Endothelial cell of umbilical vein (primary cell): Measurements from ENCODE around the gene MPND. TPM values are rescaled to one million over a fixed set of nuclear protein-coding genes. Genes with fewer than 3 reads are reported as not detected.
A peak's percentile ranks its signal among the peaks of the same experiment; 100 is the strongest.

Experiments
- BruUV-seq: library from RNA; stranded (reverse); fragments of 400-500 nt; replicated peaks from 2 replicates; lab custom pipeline; 2021; lab: Mats Ljungman, UMichigan
- CTCF ChIA-PET: fragments of 300-600, 350-600 bp; sonication (Branson Sonifier 250); formaldehyde crosslinking; loops from one replicate; lab custom pipeline; 2021; ENCODE audit warnings: antibody characterized with exemption, inconsistent platforms; lab: Charles Lee
- POLR2A ChIA-PET: fragments of 300-600, 350-600 bp; sonication (Branson Sonifier 250); formaldehyde crosslinking; loops from one replicate; lab custom pipeline; 2021; ENCODE audit warnings: antibody characterized with exemption, inconsistent platforms; lab: Charles Lee
- DNase-seq: peaks from one replicate; pipeline ENCODE4 v3.0.0-alpha.2; 2011; ENCODE audit warnings: low read depth, low spot score
- FAIRE-seq: peaks from 2 replicates; lab custom pipeline; 2011; peaks lifted over from hg19 to GRCh38; lab: Jason Lieb, UNC
- H2AFZ ChIP-seq: 2 replicates; pipeline ENCODE4 v1.6.0; 2012; ENCODE audit warnings: low read depth, low read length, control low read depth, inconsistent platforms
- H3K27ac ChIP-seq: 2 replicates; pipeline ENCODE4 v1.5.1; 2011; ENCODE audit warnings: low read depth, mild to moderate bottlenecking, control low read depth, low read length, moderate library complexity; ENCODE audit not compliant: insufficient read depth
- H3K27me3 ChIP-seq, 2 experiments: 2 replicates each; pipeline versions ENCODE4 v1.6.0 to v1.6.1; 2011; ENCODE audit warnings: low read length in 2 of 2, mixed read lengths in 1 of 2; ENCODE audit not compliant: control insufficient read depth in 2 of 2, insufficient read depth in 2 of 2
- H3K36me3 ChIP-seq, 2 experiments: 2 replicates in 1 of 2; 3 replicates in 1 of 2; pipeline ENCODE4 v1.5.1; 2011; ENCODE audit warnings: low read length in 2 of 2, mild to moderate bottlenecking in 1 of 2, moderate library complexity in 1 of 2; ENCODE audit not compliant: control insufficient read depth in 2 of 2, insufficient read depth in 2 of 2; ENCODE audit errors: extremely low read depth in 1 of 2
- H3K4me1 ChIP-seq: 3 replicates; pipeline ENCODE4 v1.5.1; 2011; ENCODE audit warnings: mild to moderate bottlenecking, low read length; ENCODE audit not compliant: control insufficient read depth, insufficient read depth; ENCODE audit errors: extremely low read depth
- H3K4me2 ChIP-seq: 2 replicates; pipeline ENCODE4 v1.6.1; 2011; ENCODE audit warnings: low read length, control low read depth, mixed read lengths; ENCODE audit not compliant: insufficient read depth
- H3K4me3 ChIP-seq, 3 experiments: fragments of 200-600 bp in 1 of 3; sonication (generic), shearing (Covaris generic) in 1 of 3; replicated peaks in 1 of 3; 2 replicates each; pipeline ENCODE4 v1.5.1; 2011 to 2016; ENCODE audit warnings: control low read depth in 3 of 3, low read length in 3 of 3, mild to moderate bottlenecking in 2 of 3, inconsistent platforms in 1 of 3, low read depth in 1 of 3, moderate library complexity in 1 of 3; ENCODE audit not compliant: insufficient read depth in 1 of 3
- H3K79me2 ChIP-seq: 2 replicates; pipeline ENCODE4 v1.6.0; 2012; ENCODE audit warnings: low read length, inconsistent platforms; ENCODE audit not compliant: control insufficient read depth, insufficient read depth
- H3K9ac ChIP-seq: replicated peaks from 2 replicates; pipeline ENCODE3; 2011; ENCODE audit warnings: low read length, control low read depth; ENCODE audit not compliant: insufficient read depth; ENCODE audit errors: extremely low read depth
- H3K9me1 ChIP-seq: replicated peaks from 3 replicates; pipeline ENCODE4 v1.6.0; 2011; ENCODE audit warnings: mild to moderate bottlenecking, low read length; ENCODE audit not compliant: control insufficient read depth, insufficient read depth; ENCODE audit errors: extremely low read depth
- H3K9me3 ChIP-seq: replicated peaks from 2 replicates; pipeline ENCODE4 v1.5.1; 2012; ENCODE audit warnings: low read length, inconsistent platforms; ENCODE audit not compliant: control insufficient read depth, insufficient read depth
- H4K20me1 ChIP-seq: replicated peaks from 2 replicates; pipeline ENCODE3; 2011; ENCODE audit warnings: mild to moderate bottlenecking, low read length; ENCODE audit not compliant: control insufficient read depth, insufficient read depth; ENCODE audit errors: extremely low read depth
- EZH2 ChIP-seq: IDR thresholded peaks from 2 replicates; pipeline ENCODE4 v1.6.1; 2012; ENCODE audit warnings: borderline replicate concordance, low read depth, mild to moderate bottlenecking, moderate library complexity, low read length, inconsistent platforms; ENCODE audit not compliant: severe bottlenecking
- FOS ChIP-seq: IDR thresholded peaks from 2 replicates; pipeline ENCODE4 v1.6.1; 2011; ENCODE audit warnings: mild to moderate bottlenecking, low read length, moderate library complexity, borderline replicate concordance; ENCODE audit not compliant: insufficient read depth
- GATA2 ChIP-seq: IDR thresholded peaks from 2 replicates; pipeline ENCODE4 v1.7.0; 2011; ENCODE audit warnings: low read depth, mild to moderate bottlenecking, moderate library complexity, mixed read lengths, low read length; ENCODE audit not compliant: insufficient read length, insufficient read depth
- JUN ChIP-seq: IDR thresholded peaks from 2 replicates; pipeline ENCODE4 v1.6.1; 2011; ENCODE audit warnings: borderline replicate concordance, low read depth; ENCODE audit not compliant: insufficient read length, insufficient read depth
- MYC ChIP-seq: IDR thresholded peaks from one replicate; pipeline ENCODE4 v1.6.1; 2011; ENCODE audit warnings: mild to moderate bottlenecking, low read depth, low read length
- POLR2A ChIP-seq: IDR thresholded peaks from 2 replicates; pipeline ENCODE4 v1.6.1; 2012; ENCODE audit warnings: low read depth, mild to moderate bottlenecking, control low read depth, low read length
- POLR2AphosphoS5 ChIP-seq: IDR thresholded peaks from 2 replicates; pipeline ENCODE4 v1.6.1; 2012; ENCODE audit warnings: low read depth, mild to moderate bottlenecking, control low read depth, low read length, moderate library complexity; ENCODE audit not compliant: insufficient read depth
- dilution Hi-C: fragments of 300-500 bp; cut with MboI; formaldehyde crosslinking; loops from one replicate; pipeline ENCODE4 v1.15.0; 2019; ENCODE audit warnings: low sequenced_read_pairs; ENCODE audit not compliant: extremely low pct_ligation_motif_present
- intact Hi-C: fragments of 100-400 bp; cut with micrococcal nuclease; formaldehyde crosslinking; loops from one replicate; pipeline ENCODE4 v1.10.0; 2022
- polyA plus RNA-seq, 4 experiments: library from polyadenylated mRNA; depleted of rRNA in 3 of 4; stranded (reverse) in 3 of 4; unstranded in 1 of 4; fragments of >200 nt; gene quantifications; 2 replicates each; pipeline versions ENCODE4 v1.2.1 to v1.2.3, GENCODE V29; 2011 to 2012; ENCODE audit warnings: missing spikeins in 1 of 4
- total RNA-seq: library from RNA; stranded (reverse); gene quantifications from 2 replicates; pipeline ENCODE4 v1.2.3, GENCODE V29; 2021
- TF ChIP-seq, protein P1 (sequence below), 2 donors: IDR thresholded peaks; 1 replicate in 1 of 2; 2 replicates in 1 of 2; pipeline ENCODE4 v1.5.1; 2011; ENCODE audit warnings: low read length in 2 of 2, mild to moderate bottlenecking in 2 of 2, moderate library complexity in 2 of 2, control low read depth in 1 of 2, inconsistent platforms in 1 of 2, low read depth in 1 of 2; ENCODE audit not compliant: insufficient read depth in 1 of 2; ENCODE audit errors: extremely low read depth in 1 of 2
- TF ChIP-seq, protein P2 (sequence below): IDR thresholded peaks from 2 replicates; pipeline ENCODE4 v1.6.1; 2011; ENCODE audit not compliant: insufficient read depth, insufficient read length

The MPND gene
- total and polyA plus RNA-seq, 2 donors (not counting 3 experiments of a cell fraction or from before 2014, with no cell fraction given): 14.8 to 21.1 TPM

DNA sequence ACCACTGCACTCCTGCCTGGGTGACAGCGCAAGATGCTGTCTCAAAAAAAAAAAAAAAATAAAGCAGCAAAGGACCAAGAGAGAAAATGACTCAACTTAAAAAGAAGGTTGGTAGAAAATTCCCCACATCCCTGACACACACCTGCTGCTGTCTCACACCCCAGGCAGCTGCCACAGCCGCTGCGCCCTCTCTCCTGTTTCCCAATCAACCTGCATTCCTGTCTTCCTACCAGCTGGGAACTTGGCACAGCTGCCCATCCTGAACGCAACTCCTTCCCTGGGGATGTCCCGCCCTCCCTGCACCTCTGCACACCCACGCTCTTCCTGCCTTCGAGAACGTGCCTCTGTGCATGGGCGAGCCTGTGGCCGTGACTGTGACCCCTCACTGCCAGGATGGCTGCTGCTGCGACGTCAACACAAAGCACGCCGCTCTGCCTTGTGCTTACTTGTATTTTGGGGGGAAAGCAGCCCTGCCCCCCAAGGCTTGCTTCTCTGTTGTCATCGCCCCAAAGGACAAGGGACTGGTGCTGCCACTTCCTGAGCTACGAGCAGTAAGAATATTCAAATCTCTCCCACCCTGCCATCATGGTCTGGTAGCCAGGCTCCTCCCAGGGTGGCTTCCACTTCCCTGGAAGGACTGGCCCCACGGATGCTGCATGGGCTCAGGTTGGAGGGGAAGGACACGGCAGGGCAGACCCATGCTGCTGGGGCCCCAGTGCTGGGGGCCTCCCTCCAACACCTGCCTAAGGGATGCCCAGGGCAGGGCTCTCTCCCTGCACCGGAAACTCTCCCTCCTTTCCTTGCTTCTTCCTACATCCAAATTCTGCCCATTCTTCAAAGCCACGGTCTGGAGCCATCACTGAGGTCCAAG lies 36.3 kb downstream of the MPND start:
- no peak overlapping the region for H3K9ac ChIP-seq
- peaks cover 90% of the 10 kb centered on the region for H3K79me2 ChIP-seq
- no peaks in the 10 kb centered on the region for H3K27me3 ChIP-seq
- no peak overlapping the region for H3K4me3 ChIP-seq
- ChIA-PET POLR2A (interaction anchor here (0.7 kb wide), 1 partner anchor 133 kb away, joined by 3 read pairs; the partner anchor contains the start of gene YJU2), CTCF (interaction anchor here (0.7 to 8.7 kb wide), 6 partner anchors 10 to 184 kb away, joined by 3 to 105 read pairs (median 4); partner anchors contain the start of gene SH3GL1)
- TF ChIP-seq JUN: no peak
- TF ChIP-seq POLR2A: no peak
- no peak for TF ChIP-seq POLR2AphosphoS5
- no peak for TF ChIP-seq FOS
- TF ChIP-seq, protein P1, sequence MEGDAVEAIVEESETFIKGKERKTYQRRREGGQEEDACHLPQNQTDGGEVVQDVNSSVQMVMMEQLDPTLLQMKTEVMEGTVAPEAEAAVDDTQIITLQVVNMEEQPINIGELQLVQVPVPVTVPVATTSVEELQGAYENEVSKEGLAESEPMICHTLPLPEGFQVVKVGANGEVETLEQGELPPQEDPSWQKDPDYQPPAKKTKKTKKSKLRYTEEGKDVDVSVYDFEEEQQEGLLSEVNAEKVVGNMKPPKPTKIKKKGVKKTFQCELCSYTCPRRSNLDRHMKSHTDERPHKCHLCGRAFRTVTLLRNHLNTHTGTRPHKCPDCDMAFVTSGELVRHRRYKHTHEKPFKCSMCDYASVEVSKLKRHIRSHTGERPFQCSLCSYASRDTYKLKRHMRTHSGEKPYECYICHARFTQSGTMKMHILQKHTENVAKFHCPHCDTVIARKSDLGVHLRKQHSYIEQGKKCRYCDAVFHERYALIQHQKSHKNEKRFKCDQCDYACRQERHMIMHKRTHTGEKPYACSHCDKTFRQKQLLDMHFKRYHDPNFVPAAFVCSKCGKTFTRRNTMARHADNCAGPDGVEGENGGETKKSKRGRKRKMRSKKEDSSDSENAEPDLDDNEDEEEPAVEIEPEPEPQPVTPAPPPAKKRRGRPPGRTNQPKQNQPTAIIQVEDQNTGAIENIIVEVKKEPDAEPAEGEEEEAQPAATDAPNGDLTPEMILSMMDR (IDR thresholded peaks at IDR 0.05; ENCODE audit: extremely low read depth in 1 of 2, insufficient read depth in 1 of 2, low read depth in 1 of 2, low read length in 2 of 2): no peak
- no peak for TF ChIP-seq MYC
- no peak for TF ChIP-seq GATA2
- TF ChIP-seq, protein P2, sequence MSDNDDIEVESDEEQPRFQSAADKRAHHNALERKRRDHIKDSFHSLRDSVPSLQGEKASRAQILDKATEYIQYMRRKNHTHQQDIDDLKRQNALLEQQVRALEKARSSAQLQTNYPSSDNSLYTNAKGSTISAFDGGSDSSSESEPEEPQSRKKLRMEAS: no peak
- no peak for TF ChIP-seq EZH2
- no peak overlapping the region for H3K27ac ChIP-seq
- no peaks in the 10 kb centered on the region for H3K9me3 ChIP-seq
- H3K36me3 ChIP-seq: peaks cover 0 to 13% of the 10 kb centered on the region in 2 experiments
- H2AFZ ChIP-seq: no peak overlapping the region
- H3K4me1 ChIP-seq: peaks cover 45% of the 10 kb centered on the region
- BruUV-seq: no TSS peak
- FAIRE-seq (peak; percentile 12), DNase-seq (peak; percentile 38)
- no peaks in the 10 kb centered on the region for H4K20me1 ChIP-seq
- intact Hi-C loops: no loop called here
- H3K9me1 ChIP-seq: no peaks in the 10 kb centered on the region
- H3K4me2 ChIP-seq: no peak overlapping the region
- dilution Hi-C loops: no loop called here
